GM19328 (cell line): ENCODE data around the gene CPXM2.

ENCODE experiments used
- ATAC-seq: cut with Tn5 transposase; IDR thresholded peaks from one replicate; pipeline ENCODE4 v1.9.1; 2021; ENCODE audit warnings: mild to moderate bottlenecking, moderate library complexity; ENCODE audit not compliant: unreplicated experiment

The CPXM2 gene

GRCh38 chr10:123778719-123779517 is 112.7 kb downstream of the CPXM2 start:
- no peak for ATAC-seq

GRCh38 chr10:123777881-123778280 is 113.7 kb downstream of the CPXM2 start:
- ATAC-seq, result no peak

GRCh38 chr10:123774132-123774742 is 117.4 kb downstream of the CPXM2 start:
- ATAC-seq, result no peak

GRCh38 chr10:123772645-123773508 is 118.7 kb downstream of the CPXM2 start:
- no peak for ATAC-seq

GRCh38 chr10:123771877-123772644 is 119.5 kb downstream of the CPXM2 start:
- no peak for ATAC-seq

GRCh38 chr10:123769647-123770046 is 122.0 kb downstream of the CPXM2 start:
- no peak for ATAC-seq

GRCh38 chr10:123766761-123767160 is 124.8 kb downstream of the CPXM2 start:
- no peak for ATAC-seq

- ATAC-seq, result no peak
Observed at GRCh38 chr10:123766012-123766411, 125.6 kb downstream of the CPXM2 start.

- ATAC-seq, result no peak
Observed at GRCh38 chr10:123761666-123762230, 129.9 kb downstream of the CPXM2 start.

GRCh38 chr10:123761038-123761428 is 130.6 kb downstream of the CPXM2 start:
- ATAC-seq, result no peak

GRCh38 chr10:123760356-123761037 is 131.1 kb downstream of the CPXM2 start:
- no peak for ATAC-seq

- ATAC-seq, result no peak
Observed at GRCh38 chr10:123759501-123760031, 132.0 kb downstream of the CPXM2 start.

- no peak for ATAC-seq
Observed at GRCh38 chr10:123759041-123759440, 132.6 kb downstream of the CPXM2 start.

- no peak for ATAC-seq
Observed at GRCh38 chr10:123757853-123758252, 133.8 kb downstream of the CPXM2 start.

- ATAC-seq, result no peak
Observed at GRCh38 chr10:123755061-123755460, 136.5 kb downstream of the CPXM2 start.

- ATAC-seq, result no peak
Observed at GRCh38 chr10:123754123-123754522, 137.5 kb downstream of the CPXM2 start.

- no peak for ATAC-seq
Observed at GRCh38 chr10:123751342-123752134, 140.1 kb downstream of the CPXM2 start.

GRCh38 chr10:123750901-123751300 is 140.7 kb downstream of the CPXM2 start:
- no peak for ATAC-seq

GRCh38 chr10:123748711-123749110 is 142.9 kb downstream of the CPXM2 start:
- no peak for ATAC-seq
